ENCODE data around the gene CCNYL1.
"Not testable (repeated sequence)": the region's sequence is repeated elsewhere in the genome, so short reads cannot be mapped to it uniquely, and the experiment has no call there.

Gene CCNYL1

DNA sequence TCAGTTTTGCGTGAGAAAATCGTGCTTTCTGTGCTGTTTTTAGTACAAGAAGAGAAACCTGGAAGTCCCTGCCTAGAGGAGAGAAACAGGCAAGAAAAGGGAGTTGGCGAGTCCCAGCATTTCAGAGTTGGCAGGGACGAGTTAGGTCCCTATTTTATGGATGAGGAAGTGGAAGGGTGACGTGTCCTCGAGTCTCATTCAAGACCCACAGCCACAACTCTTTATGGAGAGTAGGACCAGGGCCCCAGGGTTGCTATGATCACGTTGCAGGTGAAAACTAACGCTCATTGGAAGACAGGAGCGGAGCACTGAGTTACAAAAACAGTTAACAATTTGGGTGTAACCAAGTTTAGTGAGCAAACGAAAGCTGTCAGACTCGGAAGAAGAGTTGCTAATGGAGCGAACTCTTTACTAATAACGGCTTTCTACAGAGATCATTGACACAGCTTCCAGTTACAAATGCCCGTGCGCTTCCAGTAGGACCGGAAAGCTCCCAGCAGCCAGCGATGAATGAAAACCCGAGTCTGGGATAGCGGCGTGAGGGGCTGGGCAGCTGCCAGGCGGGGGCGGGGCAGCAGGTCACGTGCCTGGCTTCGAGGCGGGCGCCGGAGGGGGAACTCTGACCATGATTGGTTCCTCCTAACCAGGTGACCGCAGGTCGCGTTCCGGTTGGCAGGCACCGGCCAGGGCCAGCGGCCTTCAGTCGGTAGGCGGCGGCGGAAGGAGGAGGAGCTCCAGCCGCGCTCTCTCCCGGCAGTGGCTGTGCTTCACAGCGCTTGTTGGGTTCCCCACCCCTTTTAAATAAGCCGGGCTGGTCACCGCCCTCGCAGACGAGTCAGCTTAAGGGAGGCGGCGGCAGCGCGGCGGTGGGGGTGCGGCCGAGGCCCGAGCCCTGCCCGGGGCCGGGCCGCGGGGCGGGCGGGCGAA, at the start of gene CCNYL1:
TSS of gene CCNYL1 (plus strand) at position 827 of the 927 bp plus-strand sequence. CDS start 257 bp downstream, outside the sequence.
- DNase-seq (ENCODE audit: low spot score): peak; percentile 98

DNA sequence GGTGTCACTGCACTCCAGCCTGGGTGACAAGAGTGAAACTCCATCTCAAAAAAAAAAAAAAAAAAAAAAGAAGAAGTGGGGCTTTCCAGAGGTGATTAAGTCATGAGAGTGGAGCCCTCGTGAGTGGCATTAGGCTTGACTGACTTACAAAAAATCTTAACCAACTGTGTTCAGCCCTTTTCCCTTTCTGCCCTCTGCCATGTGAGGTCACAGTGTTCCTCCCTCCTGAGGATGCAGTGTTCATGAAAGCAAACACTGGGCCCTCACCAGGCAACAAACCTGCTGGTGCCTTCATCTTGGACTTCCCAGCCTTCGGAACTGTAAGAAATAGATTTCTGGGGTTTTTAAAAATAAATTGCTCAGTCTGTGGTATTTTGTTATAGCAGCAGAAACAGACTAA, 49.2 kb upstream of the CCNYL1 start:
- no peak for DNase-seq (ENCODE audit: low spot score)

GRCh38 chr2:207663870-207664545, 47.4 kb upstream of the CCNYL1 start:
- no peak for DNase-seq (ENCODE audit: low spot score)

- DNase-seq (ENCODE audit: low spot score): no peak
Measured at GRCh38 chr2:207670887-207671286, 40.6 kb upstream of the CCNYL1 start.

DNA sequence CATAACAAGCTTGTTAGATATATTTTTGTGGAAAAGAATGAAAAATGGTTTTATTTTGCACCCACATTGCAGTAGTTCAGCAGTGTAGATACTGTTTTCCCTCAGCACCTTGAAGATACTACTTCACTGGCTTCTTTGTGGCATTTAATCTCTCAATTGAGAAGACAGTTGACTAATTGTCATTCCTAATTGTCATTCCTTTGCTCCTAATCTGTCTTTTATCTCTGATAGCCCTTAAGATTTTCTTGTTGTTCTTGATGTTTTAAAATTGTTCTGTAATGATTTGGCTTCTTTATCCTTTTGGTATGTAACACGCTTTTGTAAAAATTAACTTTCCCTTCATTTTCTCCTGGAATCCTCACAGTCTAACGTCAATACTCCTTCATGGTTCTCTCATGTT, 38.0 kb upstream of the CCNYL1 start:
- no peak for DNase-seq (ENCODE audit: low spot score)

DNA sequence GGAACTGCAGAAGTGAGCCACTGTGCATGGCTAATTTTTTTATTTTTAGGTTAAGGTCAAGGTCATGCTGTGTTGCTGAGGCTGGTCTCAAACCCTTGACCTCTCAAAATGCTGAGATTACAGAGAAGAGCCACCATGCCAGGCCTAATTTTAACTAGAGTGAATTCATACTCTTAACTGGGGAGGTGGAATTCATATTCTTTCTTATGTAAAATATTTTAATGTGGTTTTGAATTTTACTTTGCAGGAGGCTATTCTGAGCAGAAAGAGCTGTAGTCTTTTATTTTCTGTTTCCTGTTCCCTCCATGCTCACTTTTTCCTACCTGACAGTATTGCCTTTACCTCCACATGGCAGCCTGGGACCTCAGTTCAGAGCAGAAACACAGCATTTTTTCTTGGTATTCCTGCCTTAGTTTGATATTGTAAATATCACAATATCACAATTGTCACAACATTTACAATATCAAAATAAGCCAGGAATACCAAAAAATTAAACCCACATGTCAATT, 37.1 kb upstream of the CCNYL1 start:
- DNase-seq (ENCODE audit: low spot score): no peak

DNA sequence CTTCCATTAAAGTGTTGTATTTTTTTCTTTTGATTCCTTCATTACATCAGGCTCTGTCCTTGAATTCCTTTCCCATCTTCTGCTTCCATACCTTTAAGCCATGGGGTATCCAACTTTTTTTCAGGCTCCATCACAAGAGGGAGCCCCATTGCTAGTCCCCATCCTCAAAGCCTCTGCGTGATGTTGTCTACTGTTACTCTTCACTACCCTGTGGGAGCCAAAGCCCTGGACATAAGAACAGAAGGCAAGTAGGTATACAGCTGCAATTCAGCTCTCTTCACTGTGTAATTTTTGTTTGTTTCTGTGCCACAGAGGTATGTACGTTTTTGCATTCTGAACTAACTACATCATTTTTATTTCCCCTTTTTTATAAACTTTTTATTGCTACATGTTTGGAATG, 36.6 kb upstream of the CCNYL1 start:
- no peak for DNase-seq (ENCODE audit: low spot score)

DNA sequence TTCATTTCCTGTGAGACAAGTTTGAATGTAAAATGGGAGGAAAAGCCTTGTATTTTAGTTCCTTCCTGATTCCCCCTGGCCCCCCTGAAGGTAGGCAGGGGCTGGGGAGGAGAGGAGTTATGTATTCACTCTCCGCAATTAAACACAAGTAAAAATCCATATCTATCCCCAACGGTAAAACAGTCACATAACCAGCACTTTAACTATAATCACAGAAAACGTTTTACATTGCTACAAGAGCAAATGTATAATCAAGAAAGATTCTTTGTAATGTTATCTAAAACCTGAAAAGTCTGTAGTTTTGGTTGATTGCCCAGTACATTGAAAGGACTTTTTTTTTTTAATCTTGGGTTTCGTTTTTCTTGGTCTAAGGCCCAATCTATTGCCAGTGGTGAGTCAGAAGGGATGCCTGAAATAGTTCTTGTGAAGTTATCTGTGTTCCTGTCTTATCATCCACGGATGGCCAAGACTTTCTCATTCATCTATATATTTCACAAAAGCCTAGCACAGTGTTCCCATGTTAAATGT, 34.5 kb upstream of the CCNYL1 start:
- no peak for DNase-seq (ENCODE audit: low spot score)

DNA sequence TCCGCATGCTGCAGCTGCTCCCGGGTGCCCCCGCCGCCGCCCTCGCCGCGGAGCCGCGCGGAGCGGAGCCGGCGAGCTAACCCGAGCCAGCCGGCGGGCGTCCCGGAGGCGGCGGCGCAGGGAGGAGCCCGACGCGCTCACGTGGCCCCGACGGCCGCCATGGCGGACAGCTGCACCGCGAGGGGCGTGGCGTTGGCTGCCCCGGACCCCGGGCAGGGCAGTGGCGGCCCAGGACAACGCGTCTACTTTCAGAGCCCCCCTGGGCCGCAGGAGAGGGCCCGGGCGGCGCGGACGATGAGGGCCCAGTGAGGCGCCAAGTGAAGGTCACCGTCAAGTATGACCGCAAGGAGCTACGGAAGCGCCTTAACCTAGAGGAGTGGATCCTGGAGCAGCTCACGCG, 30.0 kb upstream of the CCNYL1 start:
- no peak for DNase-seq (ENCODE audit: low spot score)

DNA sequence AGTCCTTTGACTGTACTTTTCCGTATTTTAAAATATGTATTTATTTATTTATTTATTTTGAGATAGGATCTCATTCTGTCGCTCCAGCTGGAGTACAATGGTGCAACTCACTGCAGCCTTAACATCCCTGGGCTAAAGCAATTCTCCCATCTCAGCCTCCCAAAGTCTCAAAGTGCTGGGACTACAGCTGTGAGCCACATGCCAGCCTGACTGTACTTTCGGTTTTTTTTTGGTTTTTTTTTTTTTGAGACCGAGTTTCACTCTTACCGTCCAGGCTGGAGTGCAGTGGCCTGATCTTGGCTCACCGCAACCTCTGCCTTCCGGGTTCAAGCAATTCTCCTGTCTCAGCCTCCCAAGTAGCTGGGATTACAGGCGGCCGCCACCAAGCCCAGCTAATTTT, 28.9 kb upstream of the CCNYL1 start:
- no peak for DNase-seq (ENCODE audit: low spot score)

DNA sequence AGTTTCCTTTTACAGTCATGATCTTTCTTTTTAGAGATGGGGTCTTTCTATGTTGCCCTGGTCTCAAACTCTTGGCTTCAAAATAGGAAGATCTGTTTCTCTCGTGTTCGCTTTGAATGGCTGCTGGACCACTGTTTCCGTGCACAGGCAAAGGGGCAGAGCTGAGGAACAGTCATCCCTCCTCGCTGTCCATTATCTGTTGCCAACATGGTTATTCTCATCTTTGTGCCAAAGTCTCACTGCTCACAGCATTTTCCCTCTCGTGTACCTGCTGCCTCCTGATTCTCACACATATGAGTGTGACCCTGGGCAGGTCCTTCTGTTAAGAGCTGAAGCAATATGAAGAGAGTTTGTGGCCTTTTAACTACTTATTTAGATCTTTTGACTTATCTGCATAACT, 28.0 kb upstream of the CCNYL1 start:
- DNase-seq (ENCODE audit: low spot score): no peak

DNA sequence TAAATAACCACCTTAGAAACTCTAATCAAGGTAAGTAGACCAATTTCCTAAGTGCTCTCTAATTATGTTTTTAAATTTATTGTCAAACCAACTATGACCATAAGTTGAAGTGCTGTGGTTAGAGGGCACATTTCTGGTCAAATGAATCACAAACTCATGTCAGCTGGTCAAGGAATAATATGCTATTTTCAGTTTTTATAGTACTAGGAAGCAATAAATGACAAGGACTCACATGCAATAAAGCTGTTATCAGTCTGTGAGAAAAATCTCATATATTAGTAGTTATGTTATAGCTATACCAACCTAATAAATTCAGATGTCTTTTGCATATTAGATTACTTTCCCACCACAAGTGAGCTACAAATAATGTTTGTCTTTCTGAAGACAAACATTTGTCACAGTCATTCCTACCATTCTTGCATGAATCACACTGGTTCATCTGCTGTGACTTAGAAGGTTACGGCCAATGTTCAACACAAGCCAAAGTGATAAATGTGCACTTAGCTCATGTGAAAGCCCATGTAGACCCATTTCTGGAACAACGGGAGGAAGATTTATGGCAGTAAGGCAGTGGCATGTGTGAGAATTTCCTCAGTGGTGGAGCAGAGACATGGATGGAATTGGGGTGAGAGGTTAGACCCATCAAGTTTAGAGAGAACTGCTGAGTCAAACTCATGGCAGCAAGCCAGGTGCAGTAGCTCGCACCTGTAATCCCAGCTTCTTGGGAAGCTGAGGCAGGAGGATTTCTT, 27.4 kb upstream of the CCNYL1 start:
- DNase-seq (ENCODE audit: low spot score): no peak

GRCh38 chr2:207686812-207687211, 24.6 kb upstream of the CCNYL1 start:
- DNase-seq (ENCODE audit: low spot score): no peak

- no peak for DNase-seq (ENCODE audit: low spot score)
Measured at GRCh38 chr2:207688597-207688996, 22.8 kb upstream of the CCNYL1 start.

DNA sequence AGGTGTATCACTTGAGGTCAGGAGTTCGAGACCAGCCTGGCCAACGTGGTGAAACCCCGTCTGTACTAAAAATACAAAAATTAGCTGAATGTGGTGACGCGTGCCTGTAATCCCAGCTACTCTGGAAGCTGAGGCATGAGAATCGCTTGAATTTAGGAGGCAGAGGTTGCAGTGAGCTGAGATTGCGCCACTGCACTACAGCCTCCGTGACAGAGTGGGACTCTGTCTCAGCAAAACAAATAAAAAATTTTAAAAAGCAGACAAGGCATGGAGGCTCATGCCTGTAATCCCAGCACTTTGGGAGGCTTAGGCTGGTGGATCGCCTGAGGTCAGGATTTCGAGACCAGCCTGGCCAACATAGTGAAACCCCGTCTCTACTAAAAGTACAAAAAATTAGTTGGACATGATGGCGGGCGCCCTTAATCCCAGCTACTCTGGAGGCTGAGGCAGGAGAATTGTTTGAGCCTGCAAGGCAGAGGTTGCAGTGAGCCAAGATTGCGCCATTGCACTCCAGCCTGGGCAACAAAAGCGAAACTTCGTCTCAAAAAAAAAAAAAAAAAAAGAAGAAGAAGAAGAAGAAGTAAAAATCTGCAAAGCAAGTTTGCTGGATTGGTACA, 20.5 kb upstream of the CCNYL1 start:
- DNase-seq (ENCODE audit: low spot score): not testable (repeated sequence)

DNA sequence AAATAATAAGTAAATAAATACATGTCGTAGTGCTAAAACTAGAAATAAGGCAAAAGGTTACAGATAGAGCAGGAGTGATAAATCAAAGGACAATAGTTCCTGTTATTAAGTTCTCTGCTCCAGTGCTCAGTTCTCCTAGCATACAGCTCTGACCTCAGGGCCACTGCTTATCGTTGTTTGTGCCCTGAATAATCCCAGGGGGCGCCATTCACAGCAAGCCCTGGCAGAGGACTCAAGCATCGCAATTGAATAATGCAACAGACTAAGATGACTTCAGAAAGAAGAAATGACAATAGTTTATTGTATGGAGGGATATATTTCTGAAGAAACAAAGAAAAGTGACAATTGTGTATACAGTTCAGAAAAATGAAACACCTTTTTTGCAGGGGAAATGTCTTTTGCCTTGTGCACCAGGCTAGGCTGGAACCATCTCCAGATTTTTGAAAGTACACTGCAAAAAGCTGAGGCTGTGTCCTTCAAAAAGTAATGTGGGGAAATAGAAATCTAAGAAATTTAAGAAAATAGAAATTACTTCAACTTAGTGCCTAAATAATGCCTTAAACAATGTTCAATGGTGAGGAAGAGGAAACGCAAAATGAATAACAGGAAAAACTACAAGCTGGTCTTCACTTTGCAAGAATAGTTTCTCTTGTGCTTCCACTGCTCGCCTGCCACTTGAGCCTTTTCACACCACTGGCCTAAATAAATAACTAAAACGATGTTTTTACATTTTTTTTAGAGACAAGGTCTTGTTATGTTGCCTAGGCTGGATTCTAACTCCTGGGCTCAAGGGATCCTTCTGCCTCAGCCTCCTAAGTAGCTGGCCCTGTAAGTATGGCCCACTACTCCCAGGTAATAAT, 19.0 kb upstream of the CCNYL1 start:
- peak; percentile 53 for DNase-seq (ENCODE audit: low spot score)

DNA sequence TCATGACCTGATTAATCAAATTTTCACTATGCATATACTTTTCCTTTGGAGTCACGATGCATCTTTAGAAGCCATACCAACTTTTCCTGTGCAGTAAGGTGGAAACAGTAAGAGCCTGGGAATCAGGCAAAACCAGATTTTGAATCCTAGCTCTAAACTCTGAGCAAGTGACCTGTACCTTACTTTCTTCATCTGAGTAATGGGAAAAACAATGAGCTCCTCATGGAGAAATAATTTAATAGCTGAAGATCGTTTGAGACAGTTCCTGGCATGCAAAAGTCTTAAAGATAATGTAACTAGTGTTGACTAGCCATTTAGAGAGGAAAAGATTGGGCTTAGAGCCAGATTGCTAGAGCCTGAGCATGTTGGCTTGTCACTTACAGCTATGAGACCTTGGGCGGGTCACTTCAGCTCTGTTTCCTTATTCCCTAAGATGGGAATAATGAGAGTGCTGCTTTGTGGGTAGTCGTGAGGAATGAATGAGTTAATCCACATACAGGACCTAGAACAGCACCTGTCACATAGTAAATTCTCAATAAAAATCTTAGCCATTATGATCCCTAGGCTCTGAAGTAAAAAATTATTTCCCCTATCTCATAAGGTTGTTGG, 17.7 kb upstream of the CCNYL1 start:
- no peak for DNase-seq (ENCODE audit: low spot score)

- DNase-seq (ENCODE audit: low spot score): no peak
Measured at GRCh38 chr2:207694811-207695281, 16.6 kb upstream of the CCNYL1 start.

- DNase-seq (ENCODE audit: low spot score): no peak
Measured at GRCh38 chr2:207695293-207695692, 16.1 kb upstream of the CCNYL1 start.

- not testable (repeated sequence) for DNase-seq (ENCODE audit: low spot score)
Measured at GRCh38 chr2:207696911-207697310, 14.5 kb upstream of the CCNYL1 start.
